ENCODE measurements around the gene LY6G6D.
"Not testable (repeated sequence)": the region's sequence is repeated elsewhere in the genome, so short reads cannot be mapped to it uniquely, and the experiment has no call there.

The LY6G6D gene

DNA sequence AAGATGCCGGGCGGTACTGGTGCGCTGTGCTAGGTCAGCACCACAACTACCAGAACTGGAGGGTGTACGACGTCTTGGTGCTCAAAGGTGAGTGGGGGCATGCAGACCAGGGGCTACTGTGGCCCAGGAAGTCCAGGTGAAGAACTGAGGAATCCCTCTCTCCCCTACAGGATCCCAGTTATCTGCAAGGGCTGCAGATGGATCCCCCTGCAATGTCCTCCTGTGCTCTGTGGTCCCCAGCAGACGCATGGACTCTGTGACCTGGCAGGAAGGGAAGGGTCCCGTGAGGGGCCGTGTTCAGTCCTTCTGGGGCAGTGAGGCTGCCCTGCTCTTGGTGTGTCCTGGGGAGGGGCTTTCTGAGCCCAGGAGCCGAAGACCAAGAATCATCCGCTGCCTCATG lies 7.4 kb upstream of the LY6G6D start:
- ChIA-PET POLR2A (no interaction called here), CTCF (interaction anchor here (2.1 kb wide), 1 partner anchor 62 kb away, joined by 8 read pairs; no protein-coding TSS in a partner anchor)
- TF ChIP-seq CTCF (IDR thresholded peaks at IDR 0.05; ENCODE audit: control extremely low read depth, extremely low read depth, low read depth, missing control alignments), result no peak

GRCh38 chr6:31708224-31708623 lies 6.9 kb upstream of the LY6G6D start:
- TF ChIP-seq CTCF (IDR thresholded peaks at IDR 0.05; ENCODE audit: control extremely low read depth, extremely low read depth, low read depth, missing control alignments), result no peak

More for the DNA sequence above, 7.4 kb upstream of the LY6G6D start:
- no peak for DNase-seq (ENCODE audit: extremely low spot score)

DNA sequence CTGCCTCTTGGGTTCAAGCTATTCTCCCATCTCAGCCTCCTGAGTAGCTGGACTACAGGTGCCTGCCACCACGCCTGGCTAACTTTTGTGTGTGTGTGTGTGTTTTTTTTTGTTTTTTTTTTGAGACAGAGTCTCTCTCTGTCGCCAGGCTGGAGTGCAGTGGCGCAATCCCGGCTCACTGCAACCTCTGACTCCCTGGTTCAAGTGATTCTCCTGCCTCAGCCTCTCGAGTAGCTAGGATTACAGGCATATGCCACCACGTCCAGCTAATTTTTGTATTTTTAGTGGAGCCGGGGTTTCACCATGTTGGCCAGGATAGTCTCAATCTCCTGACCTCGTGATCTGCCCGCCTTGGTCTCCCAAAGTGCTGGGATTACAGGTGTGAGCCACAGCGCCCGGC lies 6.0 kb upstream of the LY6G6D start:
- POLR2A ChIA-PET; DNase-seq (ENCODE audit: extremely low spot score): not testable (repeated sequence)
- CTCF ChIA-PET, result interaction anchor here (1.6 to 4.3 kb wide), 2 partner anchors 11 to 20 kb away, joined by 3 to 14 read pairs; partner anchors contain the start of gene DDAH2

More at GRCh38 chr6:31708224-31708623, 6.9 kb upstream of the LY6G6D start:
- ChIA-PET CTCF (interaction anchor here (1.6 kb wide), 1 partner anchor 12 kb away, joined by 3 read pairs; no protein-coding TSS in a partner anchor), POLR2A (no interaction called here)
- no peak for DNase-seq (ENCODE audit: extremely low spot score)

DNA sequence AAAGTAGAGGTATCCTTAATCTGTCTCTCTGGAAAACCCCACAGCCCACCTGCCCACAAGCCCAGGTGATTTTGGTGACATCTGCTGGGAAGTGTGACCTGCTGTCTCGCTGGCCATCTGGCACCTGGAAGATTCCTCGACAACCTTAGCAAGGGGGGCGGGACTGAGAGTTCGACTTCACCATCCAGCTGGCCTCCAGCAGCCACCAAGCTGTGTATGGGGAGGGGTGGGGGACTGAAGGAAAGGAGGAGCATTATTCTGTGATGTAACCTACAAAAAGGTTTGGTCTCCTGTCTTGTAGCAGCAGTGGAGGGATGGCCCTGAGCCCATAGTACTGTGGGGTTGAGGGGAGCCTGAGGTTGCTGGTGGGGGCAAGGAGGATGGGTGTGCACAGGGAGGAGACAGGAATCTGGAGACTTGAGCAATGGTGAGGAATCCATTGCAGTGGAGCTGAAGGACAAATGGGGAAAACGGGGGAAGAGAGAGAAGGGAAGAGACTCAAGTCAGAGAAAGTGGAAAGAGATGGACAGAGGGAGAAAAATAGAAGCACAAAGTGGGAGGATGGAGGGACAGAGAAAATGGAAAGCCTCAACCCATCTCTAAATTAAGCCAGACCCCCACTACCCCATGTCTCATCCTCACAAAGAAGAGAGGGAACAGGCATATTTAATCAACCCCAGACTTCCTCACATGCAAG lies 4.5 kb upstream of the LY6G6D start:
- no peak for DNase-seq (ENCODE audit: extremely low spot score)
- CTCF ChIA-PET, result interaction anchor here (1.5 to 4.3 kb wide), 4 partner anchors 15 to 119 kb away, joined by 4 to 14 read pairs (median 5); partner anchors contain the start of gene DDAH2
- TF ChIP-seq CTCF (IDR thresholded peaks at IDR 0.05; ENCODE audit: control extremely low read depth, extremely low read depth, low read depth, missing control alignments), result no peak
- POLR2A ChIA-PET, result interaction anchor here (0.6 to 1.2 kb wide), 2 partner anchors 17 to 186 kb away, joined by 3 to 7 read pairs; no protein-coding TSS in a partner anchor

GRCh38 chr6:31711233-31711632 lies 3.9 kb upstream of the LY6G6D start:
- ChIA-PET CTCF (interaction anchor here (1.5 to 4.3 kb wide), 4 partner anchors 14 to 119 kb away, joined by 4 to 14 read pairs (median 5); partner anchors contain the start of gene DDAH2), POLR2A (interaction anchor here (1.2 kb wide), 1 partner anchor 16 kb away, joined by 3 read pairs; no protein-coding TSS in a partner anchor)
- no peak for TF ChIP-seq CTCF (IDR thresholded peaks at IDR 0.05; ENCODE audit: control extremely low read depth, extremely low read depth, low read depth, missing control alignments)
- DNase-seq (ENCODE audit: extremely low spot score), result no peak

DNA sequence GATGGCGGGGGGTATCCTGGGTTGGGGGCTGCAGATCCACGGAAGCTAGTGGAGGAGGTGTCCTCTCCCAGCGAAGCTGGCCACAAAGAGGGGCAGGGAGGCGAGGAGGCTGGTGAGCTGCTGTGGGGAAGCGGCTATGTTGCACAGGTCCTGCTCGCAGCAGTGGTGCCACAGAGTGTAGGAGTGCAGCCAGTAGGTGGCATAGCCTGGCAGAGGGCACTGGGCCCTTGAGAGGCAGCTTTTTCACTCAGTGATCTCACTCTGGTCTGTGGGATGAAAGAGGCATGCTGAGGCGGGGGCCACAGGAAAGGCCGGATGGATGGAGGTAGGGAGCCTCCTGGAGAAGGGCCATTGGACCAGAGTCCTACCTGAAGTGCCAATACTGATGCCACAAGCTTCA lies 2.9 kb upstream of the LY6G6D start:
- no peak for TF ChIP-seq CTCF (IDR thresholded peaks at IDR 0.05; ENCODE audit: control extremely low read depth, extremely low read depth, low read depth, missing control alignments)
- ChIA-PET CTCF (interaction anchor here (1.5 to 4.3 kb wide), 3 partner anchors 13 to 57 kb away, joined by 5 to 14 read pairs (median 5); partner anchors contain the start of gene DDAH2), POLR2A (interaction anchor here (0.8 kb wide), 1 partner anchor 13 kb away, joined by 5 read pairs; no protein-coding TSS in a partner anchor)
- DNase-seq (ENCODE audit: extremely low spot score), result no peak

- POLR2A ChIA-PET, result no interaction called here
- no peak for DNase-seq (ENCODE audit: extremely low spot score)
- TF ChIP-seq CTCF (IDR thresholded peaks at IDR 0.05; ENCODE audit: control extremely low read depth, extremely low read depth, low read depth, missing control alignments), result no peak
- CTCF ChIA-PET, result interaction anchor here (1.0 to 3.1 kb wide), 5 partner anchors 10 to 25 kb away, joined by 4 to 21 read pairs (median 7); partner anchors contain the start of genes ABHD16A, DDAH2 and MPIG6B
These were observed 1.7 kb upstream of the LY6G6D start for GRCh38 chr6:31713465-31713864.

Measured in GM10248 (cell line).